Measurements from ENCODE around the gene PIP5K1C.
"Not testable (repeated sequence)": the region's sequence is repeated elsewhere in the genome, so short reads cannot be mapped to it uniquely, and the experiment has no call there.

PIP5K1C gene

DNA sequence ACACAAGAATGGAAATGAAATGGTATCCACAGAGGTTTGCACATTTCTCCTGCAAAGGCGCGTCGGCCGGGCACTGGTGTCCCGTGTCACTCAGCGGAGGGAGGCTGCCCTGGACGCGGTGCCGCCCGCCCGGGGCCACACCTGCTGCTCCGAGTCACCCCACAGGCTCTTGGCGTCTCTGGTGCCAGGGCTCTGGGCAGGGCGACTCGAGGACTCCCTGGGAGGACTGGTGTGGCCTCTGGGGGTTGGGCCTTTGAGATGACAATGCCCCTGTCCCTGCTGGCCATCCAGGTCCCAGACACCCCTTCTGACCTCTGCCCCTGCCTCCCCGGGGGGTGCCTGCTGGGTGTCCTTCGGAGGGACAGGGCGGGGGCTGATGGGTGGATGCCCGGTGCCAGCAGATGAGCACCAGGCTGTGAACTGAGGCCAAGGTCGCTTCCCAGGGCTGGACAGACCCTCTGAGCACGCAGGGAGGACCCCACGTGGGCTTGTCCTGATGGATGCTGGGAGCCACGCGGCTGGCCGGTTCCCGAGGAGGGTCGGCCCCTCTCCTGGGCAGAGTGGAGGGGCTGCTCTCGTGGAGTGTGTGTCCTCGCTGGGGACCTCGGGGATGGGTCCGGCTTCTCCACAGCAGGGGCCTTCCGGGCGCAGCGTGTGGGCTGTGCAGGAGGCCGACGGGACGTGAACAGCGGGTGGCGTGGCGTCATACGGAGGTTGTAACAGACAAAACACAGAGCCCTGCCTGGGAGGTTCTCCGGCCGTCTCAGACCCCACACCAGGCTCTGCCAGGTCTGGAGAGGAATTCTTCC, 69.0 kb downstream of the PIP5K1C start:
- H3K9me3 Mint-ChIP-seq (ENCODE audit: low read depth), result no peaks in the 10 kb centered on the region
- H3K36me3 Mint-ChIP-seq, result no peaks in the 10 kb centered on the region
- H3K27me3 Mint-ChIP-seq, result no peaks in the 10 kb centered on the region
- H3K4me1 Mint-ChIP-seq (ENCODE audit: low read depth), result peaks cover 2% of the 10 kb centered on the region
- no peak overlapping the region for H3K4me3 Mint-ChIP-seq
- no peak overlapping the region for H3K27ac Mint-ChIP-seq

DNA sequence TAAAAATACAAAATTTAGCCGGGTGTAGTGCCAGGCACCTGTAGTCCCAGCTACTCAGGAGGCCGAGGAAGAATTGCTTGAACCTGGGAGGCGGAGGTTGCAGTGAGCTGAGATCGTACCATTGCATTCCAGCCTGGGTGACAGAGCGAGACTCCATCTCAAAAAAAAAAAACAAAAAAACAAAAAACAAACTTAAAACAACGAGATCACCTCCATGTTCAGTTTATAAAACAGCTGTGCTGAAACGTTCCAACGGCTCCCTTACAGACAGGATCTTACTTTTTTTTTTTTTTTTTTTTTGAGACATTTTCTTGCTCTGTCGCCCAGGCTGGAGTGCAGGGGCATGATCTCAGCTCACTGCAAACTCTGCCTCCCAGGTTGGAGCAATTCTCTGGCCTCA, 71.5 kb downstream of the PIP5K1C start:
- H3K9me3 Mint-ChIP-seq (ENCODE audit: low read depth); H3K27me3 Mint-ChIP-seq; H3K27ac Mint-ChIP-seq; H3K36me3 Mint-ChIP-seq; H3K4me3 Mint-ChIP-seq: not testable (repeated sequence)
- H3K4me1 Mint-ChIP-seq (ENCODE audit: low read depth), result peaks cover 20% of the 10 kb centered on the region

DNA sequence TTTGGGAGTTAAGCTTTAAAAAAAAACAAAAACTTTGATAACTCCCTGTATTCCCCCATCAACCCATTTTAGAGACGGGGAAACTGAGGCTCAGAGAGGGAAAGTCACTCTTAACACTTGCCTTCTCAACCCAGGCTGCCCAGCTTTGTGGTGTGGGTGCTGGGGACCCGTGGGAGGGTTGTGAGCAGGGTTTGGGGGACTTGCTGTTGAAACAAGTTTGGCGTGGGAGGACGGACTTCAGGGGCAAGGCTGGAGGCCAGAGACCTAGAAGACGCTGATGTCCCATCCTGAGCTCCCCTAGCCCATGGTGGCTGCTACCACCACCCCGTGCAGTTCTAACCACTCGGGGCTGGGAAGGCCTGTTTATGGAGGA, 72.9 kb downstream of the PIP5K1C start:
- Mint-ChIP-seq H3K27me3 (no peaks in the 10 kb centered on the region), H3K9me3 (ENCODE audit: low read depth) (no peaks in the 10 kb centered on the region), H3K27ac (no peak overlapping the region), H3K4me3 (peak overlapping the region; percentile 92), H3K4me1 (ENCODE audit: low read depth) (peaks cover 20% of the 10 kb centered on the region), H3K36me3 (no peaks in the 10 kb centered on the region)

DNA sequence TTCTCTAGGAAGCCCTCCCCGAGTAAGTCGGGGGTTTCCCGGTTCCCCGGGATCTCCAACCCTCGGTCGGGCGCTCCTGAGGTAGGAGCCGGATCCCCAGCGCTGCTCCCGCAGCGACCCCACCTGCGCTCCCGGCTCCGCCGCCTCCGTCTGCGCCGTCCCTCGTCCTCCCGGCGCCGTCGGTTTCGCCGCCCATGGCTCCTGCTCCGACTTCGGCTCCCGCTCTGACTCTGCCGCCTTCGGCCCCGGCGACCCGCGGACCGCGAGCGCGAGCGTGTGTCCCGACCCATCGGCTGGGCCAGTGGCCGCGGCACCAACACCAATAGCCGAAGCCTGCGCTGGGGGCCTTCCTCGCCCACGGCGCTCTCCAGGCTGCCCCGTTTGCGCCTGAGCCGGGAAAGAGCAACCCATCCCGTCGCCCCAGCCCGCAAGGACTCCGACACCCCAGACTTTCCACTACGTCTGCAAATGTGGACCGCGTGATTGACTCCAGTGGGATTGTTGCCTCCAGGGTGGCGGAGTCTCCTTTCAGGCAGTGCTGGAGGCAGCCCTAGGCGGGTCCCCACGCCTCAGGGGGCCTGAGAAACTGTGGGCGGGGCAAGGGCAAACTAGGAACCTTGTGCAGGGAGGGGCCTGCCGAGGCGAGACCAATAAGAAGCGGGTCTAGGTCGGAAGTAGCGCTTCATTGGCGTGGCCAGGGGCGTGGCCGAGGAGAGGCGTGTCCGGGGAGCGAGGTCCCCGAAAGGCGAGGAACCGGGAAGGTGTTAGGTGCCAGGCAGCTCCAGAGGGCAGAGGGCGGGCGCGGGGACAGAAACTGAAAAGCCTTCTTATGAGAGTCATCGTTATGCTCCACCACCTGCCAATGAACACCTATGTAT, 73.6 kb downstream of the PIP5K1C start, which contains the start of gene CACTIN:
CACTIN (minus strand) TSS at position 318 of the 878 bp plus-strand sequence; CDS start at position 290, 28 bp downstream.
- Mint-ChIP-seq H3K9me3 (ENCODE audit: low read depth) (no peaks in the 10 kb centered on the region), H3K4me1 (ENCODE audit: low read depth) (peaks cover 20% of the 10 kb centered on the region), H3K4me3 (peak within 1 kb of the TSS; percentile 92), H3K36me3 (no peaks in the 10 kb centered on the region), H3K27me3 (no peaks in the 10 kb centered on the region), H3K27ac (peak within 1 kb of the TSS; percentile 99)

DNA sequence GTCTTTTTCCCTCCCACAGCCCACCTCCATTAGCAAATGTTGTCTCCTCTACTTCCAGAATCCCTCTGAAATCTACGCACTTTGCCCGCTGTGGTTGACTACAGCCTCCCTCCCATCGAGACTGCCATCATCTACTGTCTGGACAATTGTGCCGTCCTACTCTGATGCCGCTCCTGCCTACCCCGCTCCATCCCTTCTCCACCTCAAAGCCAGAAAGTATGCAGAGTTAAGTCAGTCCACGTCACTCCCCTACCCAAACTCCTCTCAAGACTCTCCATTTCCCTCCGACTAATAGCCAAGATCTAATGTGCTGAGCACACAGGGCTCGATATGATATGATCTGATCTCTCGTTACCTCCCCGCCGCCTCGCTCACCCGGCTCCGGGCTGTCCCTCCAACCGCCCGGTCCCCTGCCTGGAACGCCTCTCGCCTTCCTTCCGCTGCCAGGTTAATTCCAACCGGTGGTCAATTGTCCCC, 74.2 kb downstream of the PIP5K1C start:
- no peaks in the 10 kb centered on the region for H3K36me3 Mint-ChIP-seq
- H3K27me3 Mint-ChIP-seq, result no peaks in the 10 kb centered on the region
- peak overlapping the region; percentile 92 for H3K4me3 Mint-ChIP-seq
- peak overlapping the region; percentile 84 for H3K27ac Mint-ChIP-seq
- H3K9me3 Mint-ChIP-seq (ENCODE audit: low read depth), result no peaks in the 10 kb centered on the region
- H3K4me1 Mint-ChIP-seq (ENCODE audit: low read depth), result peaks cover 20% of the 10 kb centered on the region

DNA sequence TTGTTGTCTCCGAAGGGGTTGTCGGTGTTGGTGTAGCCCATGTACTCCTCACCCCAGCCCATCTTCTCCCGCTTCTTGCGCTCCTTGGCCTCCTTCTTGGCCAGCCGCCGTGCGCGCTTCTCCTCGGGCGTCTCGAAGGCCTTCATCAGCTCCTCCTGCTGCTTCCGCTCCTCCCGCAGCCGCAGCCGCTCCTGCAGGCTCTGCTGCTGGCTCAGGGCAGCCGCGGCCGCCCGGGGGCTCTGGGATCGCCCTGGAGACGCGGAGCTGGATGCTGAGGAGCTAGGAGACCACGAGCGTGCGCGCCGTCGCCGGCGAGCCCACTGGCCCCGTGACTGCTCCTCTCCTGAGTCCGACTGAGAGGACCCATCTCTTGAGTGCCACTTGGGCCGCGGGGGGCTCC, 76.6 kb downstream of the PIP5K1C start:
- Mint-ChIP-seq H3K4me3 (peak overlapping the region; percentile 68), H3K4me1 (ENCODE audit: low read depth) (peaks cover 20% of the 10 kb centered on the region), H3K27ac (no peak overlapping the region), H3K36me3 (no peaks in the 10 kb centered on the region), H3K9me3 (ENCODE audit: low read depth) (no peaks in the 10 kb centered on the region), H3K27me3 (no peaks in the 10 kb centered on the region)

DNA sequence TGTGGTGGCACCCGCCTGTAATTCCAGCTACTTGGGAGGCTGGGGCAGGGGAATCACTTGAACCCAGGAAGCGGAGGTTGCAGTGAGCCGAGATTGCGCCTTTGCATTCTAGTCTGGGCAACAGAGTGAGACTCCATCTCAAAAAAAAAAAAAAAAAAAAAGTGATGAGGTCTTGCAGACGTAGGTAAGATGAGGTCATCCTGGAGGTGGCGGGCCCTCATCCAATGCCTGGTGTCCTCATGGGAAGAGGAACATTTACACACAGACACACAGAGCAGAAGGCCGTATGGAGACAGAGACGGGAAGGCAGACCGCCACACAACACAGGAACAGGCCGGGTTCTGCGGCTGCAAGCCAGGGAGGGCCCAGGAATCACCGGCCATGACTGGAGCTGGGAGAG, 78.0 kb downstream of the PIP5K1C start:
- Mint-ChIP-seq H3K9me3 (ENCODE audit: low read depth) (no peaks in the 10 kb centered on the region), H3K4me1 (ENCODE audit: low read depth) (peaks cover 27% of the 10 kb centered on the region), H3K4me3 (no peak overlapping the region), H3K27ac (no peak overlapping the region), H3K27me3 (no peaks in the 10 kb centered on the region), H3K36me3 (no peaks in the 10 kb centered on the region)

DNA sequence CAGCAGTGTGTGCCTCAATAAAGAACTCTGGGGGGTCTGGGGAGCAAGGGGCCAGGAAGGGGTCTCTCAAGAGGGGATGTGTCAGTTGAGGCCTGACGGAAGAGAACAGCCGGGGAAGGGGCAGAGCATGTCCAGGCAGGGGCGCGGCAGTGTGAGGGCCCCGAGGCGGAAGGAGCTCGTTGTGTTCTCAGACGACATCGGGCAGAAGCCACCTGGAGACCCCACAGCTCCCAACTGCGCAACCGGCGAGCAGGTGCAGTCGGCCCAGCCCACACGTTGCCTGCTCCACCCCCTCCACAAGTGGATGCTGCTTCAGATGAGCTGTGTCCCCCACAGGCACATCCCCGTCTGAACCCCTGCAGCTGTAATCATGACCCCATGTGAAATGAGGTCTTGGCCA, 78.6 kb downstream of the PIP5K1C start:
- peaks cover 27% of the 10 kb centered on the region for H3K4me1 Mint-ChIP-seq (ENCODE audit: low read depth)
- no peak overlapping the region for H3K27ac Mint-ChIP-seq

DNA sequence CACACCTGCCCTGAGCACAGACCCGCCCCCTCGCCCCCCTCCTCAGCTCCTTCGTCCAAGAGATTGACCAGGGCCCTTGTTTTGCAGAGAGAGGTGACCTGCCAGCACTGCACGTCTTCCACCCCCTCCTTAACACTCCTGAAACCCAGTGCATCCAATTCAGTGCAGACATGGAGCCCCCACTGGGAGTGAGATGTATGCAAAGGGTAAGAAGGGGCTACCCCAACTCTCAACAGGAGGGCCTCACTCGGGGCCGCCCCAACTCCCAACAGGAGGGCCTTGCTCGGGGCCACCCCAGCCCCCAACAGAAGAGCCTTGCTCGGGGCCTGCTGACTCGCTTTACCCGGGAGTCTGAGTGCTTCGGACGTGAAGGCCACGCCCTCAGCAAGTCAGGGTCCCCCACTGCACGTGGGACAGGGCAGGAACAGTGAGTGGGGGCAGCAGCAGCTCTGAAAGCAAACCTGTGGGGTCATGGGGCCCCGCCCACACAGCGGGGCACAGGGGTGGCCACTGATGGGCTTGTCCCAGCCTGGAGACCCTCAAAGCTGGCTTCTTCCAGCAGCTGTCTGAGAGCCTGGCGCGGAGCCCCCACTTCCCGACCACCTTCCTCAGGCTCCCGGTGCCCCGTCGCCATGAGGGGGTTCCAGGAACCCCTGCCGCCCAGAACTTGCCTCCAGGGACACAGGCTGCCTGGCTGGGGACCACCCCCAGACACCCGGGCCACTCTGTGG, 79.3 kb downstream of the PIP5K1C start:
- Mint-ChIP-seq H3K4me3 (no peak overlapping the region), H3K4me1 (ENCODE audit: low read depth) (peaks cover 25% of the 10 kb centered on the region), H3K9me3 (ENCODE audit: low read depth) (no peaks in the 10 kb centered on the region), H3K27me3 (no peaks in the 10 kb centered on the region), H3K27ac (no peak overlapping the region), H3K36me3 (no peaks in the 10 kb centered on the region)

More for the DNA sequence above, 78.6 kb downstream of the PIP5K1C start:
- H3K36me3 Mint-ChIP-seq, result no peaks in the 10 kb centered on the region
- H3K9me3 Mint-ChIP-seq (ENCODE audit: low read depth), result no peaks in the 10 kb centered on the region
- no peak overlapping the region for H3K4me3 Mint-ChIP-seq
- no peaks in the 10 kb centered on the region for H3K27me3 Mint-ChIP-seq

DNA sequence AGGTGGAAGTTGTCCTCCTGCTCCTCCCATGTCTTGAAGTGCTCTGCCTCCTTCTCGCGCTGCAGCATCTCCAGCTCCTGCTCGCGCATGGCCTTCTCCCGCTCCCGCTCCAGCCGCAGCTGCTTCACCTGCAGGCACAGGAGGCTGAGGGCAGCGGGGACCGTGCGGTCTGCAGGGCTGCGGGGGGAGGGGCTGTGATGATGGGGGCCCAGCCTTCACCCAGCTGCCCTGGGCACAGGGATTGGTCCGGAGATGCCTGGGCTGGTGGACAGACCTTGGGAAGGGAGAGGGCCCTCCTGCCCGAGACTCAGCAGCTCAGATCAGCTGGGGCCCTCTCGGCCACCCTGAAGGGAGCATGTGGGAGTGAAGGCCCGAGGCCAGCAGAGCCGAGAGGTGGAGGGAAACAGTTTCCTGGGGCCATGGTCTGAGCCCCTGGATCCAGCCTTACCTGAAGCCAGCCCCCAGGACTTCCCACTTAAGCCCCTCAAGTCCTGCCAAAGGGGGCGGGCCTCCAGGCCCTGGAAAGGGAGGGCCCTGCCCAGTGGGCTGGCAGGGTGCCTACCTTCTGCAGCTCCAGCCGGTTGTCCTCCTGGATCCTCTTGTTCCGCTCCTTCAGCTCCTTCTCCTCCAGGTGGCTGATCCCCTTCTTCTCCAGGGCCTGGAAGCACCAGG, 80.0 kb downstream of the PIP5K1C start:
- Mint-ChIP-seq H3K36me3 (no peaks in the 10 kb centered on the region), H3K4me1 (ENCODE audit: low read depth) (peaks cover 22% of the 10 kb centered on the region), H3K4me3 (no peak overlapping the region), H3K27ac (no peak overlapping the region), H3K27me3 (no peaks in the 10 kb centered on the region), H3K9me3 (ENCODE audit: low read depth) (no peaks in the 10 kb centered on the region)

DNA sequence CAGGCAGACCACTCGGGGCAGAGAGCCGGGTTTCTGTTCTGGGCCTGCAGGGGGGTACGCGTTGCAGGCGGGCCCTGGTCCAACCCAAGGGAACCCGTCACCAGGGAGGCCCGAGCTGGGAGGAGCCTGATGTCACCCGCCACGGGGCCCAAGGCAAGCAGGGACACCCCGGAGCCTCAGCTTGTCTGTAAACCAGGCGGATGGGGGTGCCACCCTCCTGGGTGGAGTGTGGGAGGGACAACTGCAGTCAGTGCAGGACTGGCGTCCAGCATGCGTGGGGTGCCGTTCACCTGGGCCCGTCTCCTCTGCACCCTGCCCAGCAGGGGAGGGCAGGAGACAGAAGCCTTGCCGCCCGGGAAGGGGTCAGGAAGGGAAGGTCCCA, 80.6 kb downstream of the PIP5K1C start:
- no peaks in the 10 kb centered on the region for H3K9me3 Mint-ChIP-seq (ENCODE audit: low read depth)
- no peak overlapping the region for H3K4me3 Mint-ChIP-seq
- H3K27ac Mint-ChIP-seq, result no peak overlapping the region
- no peaks in the 10 kb centered on the region for H3K36me3 Mint-ChIP-seq
- H3K27me3 Mint-ChIP-seq, result no peaks in the 10 kb centered on the region
- peaks cover 16% of the 10 kb centered on the region for H3K4me1 Mint-ChIP-seq (ENCODE audit: low read depth)

DNA sequence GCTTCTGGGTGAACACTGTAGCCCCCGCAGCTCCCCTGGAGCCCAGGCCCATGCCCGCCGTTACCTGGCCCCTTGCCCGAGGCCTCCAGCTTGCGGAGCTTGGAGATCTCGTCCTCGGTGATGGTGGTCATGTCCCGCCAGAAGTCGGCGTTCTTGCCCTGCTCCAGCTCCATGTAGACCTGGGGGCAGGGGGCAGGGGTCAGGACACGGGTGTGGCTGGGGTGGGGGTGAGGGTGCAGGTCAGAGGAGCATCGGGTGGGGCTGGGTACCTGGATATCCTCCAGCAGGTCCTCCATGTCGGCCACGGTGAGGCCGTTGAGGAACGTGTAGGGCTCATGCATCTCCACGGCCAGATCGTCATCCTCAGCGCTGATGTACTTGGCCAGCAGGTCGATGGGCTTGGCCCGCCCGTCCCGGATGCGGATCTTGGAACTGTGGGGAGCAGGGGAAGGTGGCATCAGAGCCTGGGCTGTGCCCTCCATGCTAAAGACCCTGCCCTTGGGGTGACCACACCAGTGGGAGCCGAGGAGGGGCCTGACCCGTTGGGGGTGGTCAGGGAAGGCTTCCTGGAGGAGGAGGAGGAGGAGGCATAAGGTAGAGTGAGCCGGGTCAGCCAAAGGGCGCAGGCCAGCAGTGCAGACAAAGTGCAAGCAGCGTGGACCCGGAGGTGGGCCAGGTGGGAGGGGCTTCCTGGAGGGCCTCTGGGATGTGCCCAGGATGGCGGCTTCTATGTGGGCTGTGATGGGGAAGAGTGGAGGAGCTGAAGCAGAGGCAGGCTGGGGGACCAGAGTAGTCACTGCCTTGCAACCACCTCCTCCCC, 81.2 kb downstream of the PIP5K1C start:
- H3K27me3 Mint-ChIP-seq, result no peaks in the 10 kb centered on the region
- peaks cover 10% of the 10 kb centered on the region for H3K4me1 Mint-ChIP-seq (ENCODE audit: low read depth)
- H3K4me3 Mint-ChIP-seq, result no peak overlapping the region
- H3K27ac Mint-ChIP-seq, result no peak overlapping the region
- no peaks in the 10 kb centered on the region for H3K9me3 Mint-ChIP-seq (ENCODE audit: low read depth)
- no peaks in the 10 kb centered on the region for H3K36me3 Mint-ChIP-seq

DNA sequence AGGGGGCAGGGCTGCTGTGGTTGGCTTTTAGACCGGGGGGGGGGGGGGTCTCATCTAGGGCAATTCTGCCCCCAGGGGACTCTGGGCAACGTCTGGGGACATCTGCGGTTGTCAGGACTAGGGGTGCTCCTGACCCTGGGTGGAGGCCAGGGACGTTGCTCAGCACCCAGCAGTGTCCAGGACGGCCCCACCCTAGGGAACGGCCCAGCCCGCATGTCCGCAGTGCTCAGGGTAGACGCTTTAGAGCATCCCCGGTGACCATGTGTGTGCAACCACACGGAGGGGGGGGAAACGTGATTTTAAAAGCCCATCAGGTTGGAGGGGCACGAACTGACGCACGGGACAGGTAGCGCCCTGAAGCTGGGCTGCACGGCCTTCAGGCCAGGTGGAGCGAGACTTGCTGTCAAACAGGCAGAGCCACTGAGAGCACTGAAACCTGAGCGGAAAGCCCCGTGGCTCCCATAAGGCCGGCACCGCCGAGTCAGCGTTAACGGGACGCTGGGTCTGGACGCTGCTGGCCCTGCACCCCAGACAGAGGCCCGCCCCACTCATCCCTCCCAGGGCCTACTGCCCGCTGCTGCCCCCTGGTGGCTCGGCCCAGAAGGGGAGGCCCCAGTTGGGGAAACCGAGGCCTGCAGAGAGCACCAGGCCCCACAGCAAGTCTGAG, 82.0 kb downstream of the PIP5K1C start:
- Mint-ChIP-seq H3K27ac (no peak overlapping the region), H3K36me3 (no peaks in the 10 kb centered on the region), H3K27me3 (no peaks in the 10 kb centered on the region), H3K9me3 (ENCODE audit: low read depth) (no peaks in the 10 kb centered on the region), H3K4me1 (ENCODE audit: low read depth) (peaks cover 9% of the 10 kb centered on the region), H3K4me3 (no peak overlapping the region)
